ENCODE results near the gene ADGRG7.

The ADGRG7 gene

DNA sequence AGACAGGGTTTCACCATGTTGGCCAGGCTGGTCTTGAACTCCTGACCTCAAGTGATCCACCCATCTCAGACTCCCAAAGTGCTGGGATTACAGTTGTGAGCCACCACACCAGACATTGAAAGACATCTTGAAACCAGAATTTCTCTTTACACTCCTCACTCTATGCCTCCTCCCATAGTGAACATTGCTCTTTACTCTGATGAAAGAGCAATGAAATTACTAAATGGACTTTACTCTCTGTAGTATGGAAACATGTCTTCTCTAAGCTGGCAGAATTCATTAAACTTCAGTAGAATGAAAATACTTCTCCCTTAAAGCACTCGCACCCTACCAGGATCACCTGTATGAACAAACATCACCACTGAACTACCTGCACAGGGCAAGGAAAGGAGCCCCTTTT is 72.1 kb downstream of the ADGRG7 start:
- Histone ChIP-seq H3K9ac (ENCODE audit: low read length in 2 of 2) (no peak overlapping the region), H3K36me3 (ENCODE audit: control insufficient read depth in 2 of 2, insufficient read depth in 2 of 2, low read length in 2 of 2) (no peaks in the 10 kb centered on the region), H3K9me3 (ENCODE audit: control insufficient read depth in 2 of 2, low read length in 2 of 2) (peaks cover 0 to 3% of the 10 kb centered on the region in 2 donors), H3K4me1 (ENCODE audit: control insufficient read depth, insufficient read depth, low read length) (no peaks in the 10 kb centered on the region), H3K4me3 (ENCODE audit: low read length in 2 of 2) (no peak overlapping the region), H3K27me3 (ENCODE audit: control insufficient read depth in 1 of 2, insufficient read depth in 2 of 2, low read length in 2 of 2) (no peaks in the 10 kb centered on the region), H3K27ac (ENCODE audit: low read length) (no peak overlapping the region)

DNA sequence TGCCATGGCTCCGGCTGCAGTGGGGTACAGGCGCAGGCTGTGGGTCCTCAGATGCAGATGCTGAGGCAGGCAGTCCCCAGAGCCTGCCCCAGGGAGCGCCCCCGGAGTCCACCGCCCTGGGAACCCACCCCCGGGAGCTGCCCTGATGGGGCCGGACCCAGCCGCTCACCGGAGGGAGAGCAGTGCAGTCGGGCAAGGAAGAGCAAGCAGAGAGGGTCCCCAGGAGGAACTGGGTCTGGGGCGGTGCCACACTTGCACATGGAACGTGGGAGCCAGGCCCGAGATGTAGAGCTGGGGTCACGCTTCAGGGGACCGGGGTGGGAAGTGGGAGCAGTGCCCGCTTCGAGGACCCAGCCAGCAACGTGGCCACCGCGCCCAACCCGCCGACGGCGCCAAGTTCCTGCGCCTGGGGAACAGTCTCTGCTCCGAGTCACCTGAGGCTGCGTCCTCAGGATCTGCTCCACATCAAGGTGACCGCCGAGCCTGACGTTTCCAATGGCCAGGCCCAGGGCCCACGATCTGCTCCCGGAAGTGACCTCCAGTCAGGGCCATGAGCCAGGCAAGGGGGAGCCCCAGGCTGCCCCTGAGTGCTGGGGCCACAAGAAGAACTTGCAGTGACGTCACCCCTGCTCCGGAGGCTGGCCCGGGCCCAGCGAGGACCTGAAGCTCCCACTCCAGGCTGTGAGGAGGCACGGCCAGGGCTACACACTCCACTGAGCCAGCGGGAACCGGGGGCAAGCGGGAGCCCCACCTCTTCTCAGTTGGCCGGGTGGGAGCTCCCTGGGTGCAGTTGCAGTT is 72.9 kb downstream of the ADGRG7 start:
- no peaks in the 10 kb centered on the region for H3K36me3 ChIP-seq (ENCODE audit: control insufficient read depth in 2 of 2, insufficient read depth in 2 of 2, low read length in 2 of 2)
- H3K4me3 ChIP-seq (ENCODE audit: low read length in 2 of 2) = no peak overlapping the region
- H3K27ac ChIP-seq (ENCODE audit: low read length) = no peak overlapping the region

DNA sequence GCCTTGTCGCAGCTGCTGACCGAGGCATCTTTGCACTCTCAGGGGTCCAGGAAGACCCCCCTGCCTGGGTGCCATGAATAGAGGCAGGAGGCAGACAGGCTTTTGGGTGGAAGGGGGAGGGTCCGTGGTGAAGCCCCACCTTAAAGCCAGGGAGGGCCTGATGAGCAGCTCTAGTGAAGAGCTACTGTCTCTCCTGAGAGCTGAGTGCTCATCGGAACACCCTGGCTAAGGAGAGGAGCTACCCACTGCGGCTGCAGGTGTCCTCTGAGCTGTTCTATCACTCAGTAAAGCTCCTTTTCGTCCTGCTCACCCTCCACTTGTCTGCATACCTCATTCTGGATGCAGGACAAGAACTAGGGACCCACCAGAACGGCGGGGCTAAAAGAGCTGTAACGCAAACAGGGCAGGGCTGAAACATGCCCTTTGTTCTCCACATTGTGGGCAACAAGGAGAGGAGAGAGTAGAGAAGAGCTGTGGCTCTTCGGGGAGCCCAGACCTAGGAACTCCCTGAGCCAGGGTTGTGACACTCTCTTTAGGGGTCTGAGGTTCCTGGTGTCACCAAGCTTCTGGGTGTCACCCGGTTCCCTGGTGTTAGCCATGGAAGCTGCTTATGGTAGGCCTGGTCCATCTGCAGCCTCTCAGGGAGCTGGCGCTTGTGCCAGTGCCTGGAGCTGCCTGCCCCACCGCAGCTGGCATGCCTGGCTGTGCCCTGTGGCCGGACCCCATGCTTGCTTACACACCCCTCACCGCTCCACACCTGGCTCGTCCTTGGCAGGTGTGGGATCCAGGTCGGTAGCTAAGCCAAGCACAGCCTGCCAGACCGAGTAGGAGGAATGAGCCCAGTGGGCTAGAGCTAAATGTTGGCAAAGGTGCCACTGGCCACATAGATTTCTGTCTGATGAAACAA is 73.7 kb downstream of the ADGRG7 start:
- H3K4me3 ChIP-seq (ENCODE audit: low read length in 2 of 2) = no peak overlapping the region
- H3K36me3 ChIP-seq (ENCODE audit: control insufficient read depth in 2 of 2, insufficient read depth in 2 of 2, low read length in 2 of 2) = no peaks in the 10 kb centered on the region
- H3K9ac ChIP-seq (ENCODE audit: low read length in 2 of 2) = no peak overlapping the region
- H3K27ac ChIP-seq (ENCODE audit: low read length) = no peak overlapping the region
- no peaks in the 10 kb centered on the region for H3K27me3 ChIP-seq (ENCODE audit: control insufficient read depth in 1 of 2, insufficient read depth in 2 of 2, low read length in 2 of 2)
- no peaks in the 10 kb centered on the region for H3K4me1 ChIP-seq (ENCODE audit: control insufficient read depth, insufficient read depth, low read length)
- peaks cover 0 to 3% of the 10 kb centered on the region in 2 donors for H3K9me3 ChIP-seq (ENCODE audit: control insufficient read depth in 2 of 2, low read length in 2 of 2)

More for the DNA sequence above, 72.9 kb downstream of the ADGRG7 start:
- Histone ChIP-seq H3K9ac (ENCODE audit: low read length in 2 of 2) (no peak overlapping the region), H3K4me1 (ENCODE audit: control insufficient read depth, insufficient read depth, low read length) (no peaks in the 10 kb centered on the region), H3K9me3 (ENCODE audit: control insufficient read depth in 2 of 2, low read length in 2 of 2) (peaks cover 0 to 3% of the 10 kb centered on the region in 2 donors), H3K27me3 (ENCODE audit: control insufficient read depth in 1 of 2, insufficient read depth in 2 of 2, low read length in 2 of 2) (no peaks in the 10 kb centered on the region)

DNA sequence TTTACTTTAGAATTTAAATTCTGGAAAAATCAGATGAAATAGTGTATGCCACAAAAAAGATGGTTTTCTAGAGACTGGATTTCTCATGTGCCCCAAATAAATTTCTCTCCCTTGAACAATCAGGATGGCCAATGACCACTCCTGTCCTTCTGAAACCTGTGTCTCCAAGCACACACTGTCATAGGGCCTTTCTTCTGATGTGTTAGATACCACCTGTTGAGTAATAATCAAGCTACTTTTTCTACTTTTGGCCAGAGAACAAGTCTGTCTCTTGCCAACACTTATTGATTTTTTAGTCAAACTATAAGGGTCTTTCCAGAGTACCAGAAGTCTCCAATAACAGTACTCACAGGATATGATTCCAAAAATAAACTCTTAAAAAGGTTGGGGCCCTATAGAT is 83.8 kb downstream of the ADGRG7 start:
- Histone ChIP-seq H3K27me3 (ENCODE audit: control insufficient read depth in 1 of 2, insufficient read depth in 2 of 2, low read length in 2 of 2) (peaks cover 5 to 6% of the 10 kb centered on the region in 2 donors), H3K27ac (ENCODE audit: low read length) (no peak overlapping the region), H3K36me3 (ENCODE audit: control insufficient read depth in 2 of 2, insufficient read depth in 2 of 2, low read length in 2 of 2) (no peaks in the 10 kb centered on the region), H3K9ac (ENCODE audit: low read length in 2 of 2) (no peak overlapping the region), H3K4me1 (ENCODE audit: control insufficient read depth, insufficient read depth, low read length) (no peaks in the 10 kb centered on the region), H3K9me3 (ENCODE audit: control insufficient read depth in 2 of 2, low read length in 2 of 2) (no peaks in the 10 kb centered on the region), H3K4me3 (ENCODE audit: low read length in 2 of 2) (no peak overlapping the region)

DNA sequence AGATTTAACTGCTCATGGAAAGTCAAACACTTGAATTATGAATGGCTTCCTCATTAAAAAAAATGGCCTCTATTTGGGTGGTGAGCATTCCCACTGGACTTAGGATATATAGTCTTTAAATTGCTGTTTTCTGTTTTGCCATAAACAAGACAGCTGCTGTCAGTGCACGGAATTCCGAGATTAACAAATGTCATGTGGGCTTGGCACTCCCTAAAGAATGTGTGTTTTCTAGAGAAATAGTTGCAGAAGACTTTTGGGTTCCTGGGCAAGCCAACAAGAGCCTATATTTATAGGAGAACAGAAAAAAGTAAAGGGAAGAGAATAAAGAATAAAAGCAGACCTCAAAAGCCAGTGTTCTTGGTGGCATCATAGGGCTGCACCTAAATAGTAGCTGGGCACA is 86.3 kb downstream of the ADGRG7 start:
- Histone ChIP-seq H3K36me3 (ENCODE audit: control insufficient read depth in 2 of 2, insufficient read depth in 2 of 2, low read length in 2 of 2) (no peaks in the 10 kb centered on the region), H3K27me3 (ENCODE audit: control insufficient read depth in 1 of 2, insufficient read depth in 2 of 2, low read length in 2 of 2) (peaks cover 5 to 6% of the 10 kb centered on the region in 2 donors), H3K4me3 (ENCODE audit: low read length in 2 of 2) (no peak overlapping the region), H3K9ac (ENCODE audit: low read length in 2 of 2) (no peak overlapping the region), H3K27ac (ENCODE audit: low read length) (no peak overlapping the region), H3K9me3 (ENCODE audit: control insufficient read depth in 2 of 2, low read length in 2 of 2) (no peaks in the 10 kb centered on the region), H3K4me1 (ENCODE audit: control insufficient read depth, insufficient read depth, low read length) (no peaks in the 10 kb centered on the region)

DNA sequence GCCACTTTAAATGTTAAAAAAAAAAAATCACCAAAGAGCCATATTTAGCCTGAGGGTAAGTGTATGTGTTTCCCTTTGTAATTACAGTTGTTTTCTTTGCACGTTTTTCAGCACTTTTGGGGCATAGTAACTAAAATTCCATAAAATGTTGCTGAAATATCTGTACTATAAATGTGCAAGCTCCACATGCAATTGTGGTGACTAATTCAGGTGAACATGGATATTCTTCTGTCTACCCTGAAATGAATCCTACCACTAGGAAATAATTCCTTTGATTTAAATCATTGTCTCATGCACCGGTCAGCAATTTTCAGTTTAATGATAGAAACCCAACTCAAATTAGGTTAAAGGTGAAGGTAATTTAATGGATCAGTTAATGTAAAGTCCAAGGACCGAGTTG is 86.8 kb downstream of the ADGRG7 start:
- Histone ChIP-seq H3K9ac (ENCODE audit: low read length in 2 of 2) (no peak overlapping the region), H3K27ac (ENCODE audit: low read length) (no peak overlapping the region), H3K4me1 (ENCODE audit: control insufficient read depth, insufficient read depth, low read length) (no peaks in the 10 kb centered on the region), H3K36me3 (ENCODE audit: control insufficient read depth in 2 of 2, insufficient read depth in 2 of 2, low read length in 2 of 2) (no peaks in the 10 kb centered on the region), H3K27me3 (ENCODE audit: control insufficient read depth in 1 of 2, insufficient read depth in 2 of 2, low read length in 2 of 2) (peaks cover 5 to 6% of the 10 kb centered on the region in 2 donors), H3K9me3 (ENCODE audit: control insufficient read depth in 2 of 2, low read length in 2 of 2) (no peaks in the 10 kb centered on the region), H3K4me3 (ENCODE audit: low read length in 2 of 2) (no peak overlapping the region)

DNA sequence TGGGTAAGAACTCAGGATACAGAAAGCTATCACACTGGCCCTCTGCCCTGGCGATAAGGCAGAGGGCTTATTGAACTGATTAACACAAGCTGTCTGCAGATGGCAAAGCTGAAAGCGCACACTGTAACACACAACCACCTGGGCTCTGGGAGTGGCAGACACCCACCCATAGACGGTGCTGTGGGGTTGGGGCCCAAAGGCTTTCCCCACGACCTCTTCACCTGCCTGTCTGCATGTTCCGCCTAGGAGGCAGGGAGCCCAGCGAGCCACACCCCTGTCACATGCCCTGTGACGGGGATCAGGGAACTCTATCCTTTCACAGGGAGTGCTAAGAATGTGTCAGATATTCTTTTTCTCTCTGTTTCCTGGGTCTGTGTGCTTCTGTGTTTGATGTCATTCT is 87.8 kb downstream of the ADGRG7 start:
- Histone ChIP-seq H3K9ac (ENCODE audit: low read length in 2 of 2) (no peak overlapping the region), H3K27ac (ENCODE audit: low read length) (no peak overlapping the region), H3K27me3 (ENCODE audit: control insufficient read depth in 1 of 2, insufficient read depth in 2 of 2, low read length in 2 of 2) (peaks cover 5 to 6% of the 10 kb centered on the region in 2 donors), H3K4me3 (ENCODE audit: low read length in 2 of 2) (no peak overlapping the region), H3K36me3 (ENCODE audit: control insufficient read depth in 2 of 2, insufficient read depth in 2 of 2, low read length in 2 of 2) (no peaks in the 10 kb centered on the region), H3K9me3 (ENCODE audit: control insufficient read depth in 2 of 2, low read length in 2 of 2) (no peaks in the 10 kb centered on the region), H3K4me1 (ENCODE audit: control insufficient read depth, insufficient read depth, low read length) (no peaks in the 10 kb centered on the region)

DNA sequence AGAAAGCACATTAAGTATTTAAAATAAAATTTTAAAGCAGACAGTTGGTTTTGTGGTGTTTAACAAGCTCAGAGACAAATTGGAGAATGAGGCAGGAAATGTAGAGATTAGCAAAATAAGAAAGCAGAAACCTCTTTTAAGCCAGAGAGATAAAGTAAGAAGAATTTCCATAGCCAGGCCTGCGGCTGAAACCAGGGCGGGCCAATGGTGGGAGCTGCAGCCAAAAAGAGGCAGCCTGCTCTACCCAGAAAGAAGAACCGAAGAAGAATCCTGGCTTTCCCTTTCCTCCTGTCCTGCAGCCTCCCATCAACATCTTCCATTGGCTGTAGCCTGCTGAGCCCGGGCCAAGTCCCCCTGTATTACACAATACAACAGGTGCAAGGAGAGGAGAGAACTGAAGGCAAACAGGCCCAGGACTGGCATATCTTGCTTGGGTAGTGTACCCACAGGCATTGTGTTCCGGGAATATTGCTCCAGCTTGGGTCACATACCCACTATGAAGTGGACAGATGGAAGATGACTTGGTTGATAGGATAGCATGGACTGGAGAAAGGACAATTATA is 88.4 kb downstream of the ADGRG7 start:
- no peaks in the 10 kb centered on the region for H3K9me3 ChIP-seq (ENCODE audit: control insufficient read depth in 2 of 2, low read length in 2 of 2)
- H3K9ac ChIP-seq (ENCODE audit: low read length in 2 of 2) = no peak overlapping the region
- H3K27me3 ChIP-seq (ENCODE audit: control insufficient read depth in 1 of 2, insufficient read depth in 2 of 2, low read length in 2 of 2) = peaks cover 5 to 6% of the 10 kb centered on the region in 2 donors
- no peaks in the 10 kb centered on the region for H3K4me1 ChIP-seq (ENCODE audit: control insufficient read depth, insufficient read depth, low read length)
- no peak overlapping the region for H3K27ac ChIP-seq (ENCODE audit: low read length)
- H3K36me3 ChIP-seq (ENCODE audit: control insufficient read depth in 2 of 2, insufficient read depth in 2 of 2, low read length in 2 of 2) = no peaks in the 10 kb centered on the region
- H3K4me3 ChIP-seq (ENCODE audit: low read length in 2 of 2) = no peak overlapping the region

DNA sequence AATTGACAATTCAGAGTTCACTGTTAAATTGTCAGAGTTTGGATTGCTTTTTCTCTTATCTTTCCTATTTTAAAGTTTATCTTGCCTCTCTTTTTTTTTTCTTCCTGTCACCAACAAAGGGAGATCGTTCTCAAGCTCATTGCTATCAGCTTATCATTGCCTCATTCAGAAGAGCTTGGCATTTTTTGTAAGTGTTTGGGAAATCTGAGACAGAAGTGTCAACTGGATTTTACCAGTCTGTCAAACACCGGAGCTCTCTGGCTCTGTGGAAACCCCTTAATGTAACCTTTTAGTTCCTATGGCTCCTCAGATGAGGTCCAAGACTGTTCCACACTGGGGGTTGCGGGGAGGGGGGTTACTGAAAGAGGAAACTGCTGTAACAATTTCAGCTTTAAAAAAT is 89.3 kb downstream of the ADGRG7 start:
- Histone ChIP-seq H3K9me3 (ENCODE audit: control insufficient read depth in 2 of 2, low read length in 2 of 2) (no peaks in the 10 kb centered on the region), H3K27ac (ENCODE audit: low read length) (no peak overlapping the region), H3K36me3 (ENCODE audit: control insufficient read depth in 2 of 2, insufficient read depth in 2 of 2, low read length in 2 of 2) (no peaks in the 10 kb centered on the region), H3K4me3 (ENCODE audit: low read length in 2 of 2) (no peak overlapping the region), H3K27me3 (ENCODE audit: control insufficient read depth in 1 of 2, insufficient read depth in 2 of 2, low read length in 2 of 2) (peaks cover 5 to 6% of the 10 kb centered on the region in 2 donors), H3K9ac (ENCODE audit: low read length in 2 of 2) (no peak overlapping the region), H3K4me1 (ENCODE audit: control insufficient read depth, insufficient read depth, low read length) (no peaks in the 10 kb centered on the region)

DNA sequence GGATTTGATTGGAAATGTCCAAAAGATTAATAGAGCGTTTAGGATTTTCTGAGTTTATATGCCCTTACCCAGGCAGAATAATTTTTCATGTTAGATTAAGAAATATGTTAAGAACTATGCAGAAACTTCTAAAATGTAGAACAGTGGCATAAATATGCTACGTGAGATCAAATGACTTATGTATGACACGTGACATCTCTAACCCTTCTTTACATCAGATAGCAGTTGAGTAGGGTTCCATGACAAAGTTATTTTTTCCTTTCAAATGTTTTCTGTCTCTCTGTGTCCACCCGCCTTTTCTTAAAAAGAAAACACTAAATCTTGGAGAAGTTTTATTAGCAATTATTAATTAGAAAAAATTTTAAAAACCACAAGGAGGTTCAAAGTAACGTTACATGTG is 91.3 kb downstream of the ADGRG7 start:
- Histone ChIP-seq H3K27me3 (ENCODE audit: control insufficient read depth in 1 of 2, insufficient read depth in 2 of 2, low read length in 2 of 2) (peaks cover 0 to 6% of the 10 kb centered on the region in 2 donors), H3K27ac (ENCODE audit: low read length) (no peak overlapping the region), H3K4me3 (ENCODE audit: low read length in 2 of 2) (no peak overlapping the region), H3K36me3 (ENCODE audit: control insufficient read depth in 2 of 2, insufficient read depth in 2 of 2, low read length in 2 of 2) (no peaks in the 10 kb centered on the region), H3K4me1 (ENCODE audit: control insufficient read depth, insufficient read depth, low read length) (no peaks in the 10 kb centered on the region), H3K9ac (ENCODE audit: low read length in 2 of 2) (no peak overlapping the region), H3K9me3 (ENCODE audit: control insufficient read depth in 2 of 2, low read length in 2 of 2) (no peaks in the 10 kb centered on the region)
